SK-N-SH (cell line): ENCODE results near the gene SEMA3C.

Experiments used
- EP300 ChIP-seq, 2 experiments: IDR thresholded peaks; 2 replicates each; pipeline versions ENCODE4 v1.4.0 to v1.6.1; 2012; ENCODE audit warnings: borderline replicate concordance in 1 of 2, low read depth in 1 of 2, low read length in 1 of 2
- EZH2phosphoT487 ChIP-seq: fragments of 200-600 bp; sonication (generic); IDR thresholded peaks from 2 replicates; pipeline ENCODE4 v1.6.1; 2017; ENCODE audit warnings: low read depth, mixed run types, mild to moderate bottlenecking, antibody characterized with exemption, moderate library complexity, borderline replicate concordance
- MEF2A ChIP-seq: IDR thresholded peaks from 2 replicates; pipeline ENCODE4 v1.4.0; 2012; ENCODE audit warnings: low read depth, borderline replicate concordance
- POLR2AphosphoS5 ChIP-seq: IDR thresholded peaks from 2 replicates; pipeline ENCODE4 v1.6.1; 2012; ENCODE audit warnings: low read depth, low read length
- TEAD4 ChIP-seq: IDR thresholded peaks from 2 replicates; pipeline ENCODE4 v1.4.0; 2012; ENCODE audit warnings: mild to moderate bottlenecking, borderline replicate concordance; ENCODE audit not compliant: insufficient read depth
- TF ChIP-seq, protein P1 (sequence below): fragments of 200-600 bp; sonication (generic); IDR thresholded peaks from 2 replicates; pipeline ENCODE4 v1.6.1; 2017; ENCODE audit warnings: antibody characterized with exemption, mild to moderate bottlenecking, moderate library complexity
- TF ChIP-seq, protein P2 (sequence below): IDR thresholded peaks from 2 replicates; pipeline ENCODE4 v1.6.1; 2012; ENCODE audit warnings: mild to moderate bottlenecking, low read depth, low read length, moderate library complexity
- TF ChIP-seq, protein P3 (sequence below): IDR thresholded peaks from 2 replicates; pipeline ENCODE4 v1.4.0; 2012; ENCODE audit warnings: low read depth, borderline replicate concordance
- TF ChIP-seq, protein P4 (sequence below): fragments of 150-350 bp; IDR thresholded peaks from 2 replicates; pipeline ENCODE4 v1.6.1; 2016; ENCODE audit warnings: mild to moderate bottlenecking, low read depth, low read length

DNA sequence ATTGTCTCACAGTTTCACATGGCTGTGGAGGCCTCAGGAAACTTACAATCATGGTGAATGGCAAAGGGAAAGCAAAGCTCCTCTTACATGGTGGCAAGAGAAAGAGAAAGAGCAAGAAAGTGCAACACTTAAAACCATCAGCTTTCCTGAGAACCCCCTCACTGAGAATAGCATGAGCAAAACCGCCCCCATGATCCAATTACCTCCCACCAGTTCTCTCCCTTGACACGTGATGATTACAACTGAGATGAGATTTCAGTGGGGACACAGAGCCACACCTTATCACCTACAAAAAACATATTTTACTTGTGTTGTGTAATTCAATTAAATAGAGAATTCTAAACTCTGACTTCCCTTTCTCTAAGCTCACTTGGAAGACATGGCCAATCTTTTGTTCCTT is 80.2 kb downstream of the SEMA3C start:
- TF ChIP-seq EP300 (IDR thresholded peaks at IDR 0.05; ENCODE audit: borderline replicate concordance in 1 of 2, low read depth in 1 of 2, low read length in 1 of 2), result no peak
- TF ChIP-seq, protein P1, sequence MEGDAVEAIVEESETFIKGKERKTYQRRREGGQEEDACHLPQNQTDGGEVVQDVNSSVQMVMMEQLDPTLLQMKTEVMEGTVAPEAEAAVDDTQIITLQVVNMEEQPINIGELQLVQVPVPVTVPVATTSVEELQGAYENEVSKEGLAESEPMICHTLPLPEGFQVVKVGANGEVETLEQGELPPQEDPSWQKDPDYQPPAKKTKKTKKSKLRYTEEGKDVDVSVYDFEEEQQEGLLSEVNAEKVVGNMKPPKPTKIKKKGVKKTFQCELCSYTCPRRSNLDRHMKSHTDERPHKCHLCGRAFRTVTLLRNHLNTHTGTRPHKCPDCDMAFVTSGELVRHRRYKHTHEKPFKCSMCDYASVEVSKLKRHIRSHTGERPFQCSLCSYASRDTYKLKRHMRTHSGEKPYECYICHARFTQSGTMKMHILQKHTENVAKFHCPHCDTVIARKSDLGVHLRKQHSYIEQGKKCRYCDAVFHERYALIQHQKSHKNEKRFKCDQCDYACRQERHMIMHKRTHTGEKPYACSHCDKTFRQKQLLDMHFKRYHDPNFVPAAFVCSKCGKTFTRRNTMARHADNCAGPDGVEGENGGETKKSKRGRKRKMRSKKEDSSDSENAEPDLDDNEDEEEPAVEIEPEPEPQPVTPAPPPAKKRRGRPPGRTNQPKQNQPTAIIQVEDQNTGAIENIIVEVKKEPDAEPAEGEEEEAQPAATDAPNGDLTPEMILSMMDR, result no peak
- no peak for TF ChIP-seq TEAD4
- TF ChIP-seq, protein P2, sequence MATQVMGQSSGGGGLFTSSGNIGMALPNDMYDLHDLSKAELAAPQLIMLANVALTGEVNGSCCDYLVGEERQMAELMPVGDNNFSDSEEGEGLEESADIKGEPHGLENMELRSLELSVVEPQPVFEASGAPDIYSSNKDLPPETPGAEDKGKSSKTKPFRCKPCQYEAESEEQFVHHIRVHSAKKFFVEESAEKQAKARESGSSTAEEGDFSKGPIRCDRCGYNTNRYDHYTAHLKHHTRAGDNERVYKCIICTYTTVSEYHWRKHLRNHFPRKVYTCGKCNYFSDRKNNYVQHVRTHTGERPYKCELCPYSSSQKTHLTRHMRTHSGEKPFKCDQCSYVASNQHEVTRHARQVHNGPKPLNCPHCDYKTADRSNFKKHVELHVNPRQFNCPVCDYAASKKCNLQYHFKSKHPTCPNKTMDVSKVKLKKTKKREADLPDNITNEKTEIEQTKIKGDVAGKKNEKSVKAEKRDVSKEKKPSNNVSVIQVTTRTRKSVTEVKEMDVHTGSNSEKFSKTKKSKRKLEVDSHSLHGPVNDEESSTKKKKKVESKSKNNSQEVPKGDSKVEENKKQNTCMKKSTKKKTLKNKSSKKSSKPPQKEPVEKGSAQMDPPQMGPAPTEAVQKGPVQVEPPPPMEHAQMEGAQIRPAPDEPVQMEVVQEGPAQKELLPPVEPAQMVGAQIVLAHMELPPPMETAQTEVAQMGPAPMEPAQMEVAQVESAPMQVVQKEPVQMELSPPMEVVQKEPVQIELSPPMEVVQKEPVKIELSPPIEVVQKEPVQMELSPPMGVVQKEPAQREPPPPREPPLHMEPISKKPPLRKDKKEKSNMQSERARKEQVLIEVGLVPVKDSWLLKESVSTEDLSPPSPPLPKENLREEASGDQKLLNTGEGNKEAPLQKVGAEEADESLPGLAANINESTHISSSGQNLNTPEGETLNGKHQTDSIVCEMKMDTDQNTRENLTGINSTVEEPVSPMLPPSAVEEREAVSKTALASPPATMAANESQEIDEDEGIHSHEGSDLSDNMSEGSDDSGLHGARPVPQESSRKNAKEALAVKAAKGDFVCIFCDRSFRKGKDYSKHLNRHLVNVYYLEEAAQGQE, result no peak
- TF ChIP-seq POLR2AphosphoS5, result no peak
- TF ChIP-seq, protein P3, sequence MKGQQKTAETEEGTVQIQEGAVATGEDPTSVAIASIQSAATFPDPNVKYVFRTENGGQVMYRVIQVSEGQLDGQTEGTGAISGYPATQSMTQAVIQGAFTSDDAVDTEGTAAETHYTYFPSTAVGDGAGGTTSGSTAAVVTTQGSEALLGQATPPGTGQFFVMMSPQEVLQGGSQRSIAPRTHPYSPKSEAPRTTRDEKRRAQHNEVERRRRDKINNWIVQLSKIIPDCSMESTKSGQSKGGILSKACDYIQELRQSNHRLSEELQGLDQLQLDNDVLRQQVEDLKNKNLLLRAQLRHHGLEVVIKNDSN, result no peak
- TF ChIP-seq EZH2phosphoT487, result no peak
- TF ChIP-seq, protein P4, sequence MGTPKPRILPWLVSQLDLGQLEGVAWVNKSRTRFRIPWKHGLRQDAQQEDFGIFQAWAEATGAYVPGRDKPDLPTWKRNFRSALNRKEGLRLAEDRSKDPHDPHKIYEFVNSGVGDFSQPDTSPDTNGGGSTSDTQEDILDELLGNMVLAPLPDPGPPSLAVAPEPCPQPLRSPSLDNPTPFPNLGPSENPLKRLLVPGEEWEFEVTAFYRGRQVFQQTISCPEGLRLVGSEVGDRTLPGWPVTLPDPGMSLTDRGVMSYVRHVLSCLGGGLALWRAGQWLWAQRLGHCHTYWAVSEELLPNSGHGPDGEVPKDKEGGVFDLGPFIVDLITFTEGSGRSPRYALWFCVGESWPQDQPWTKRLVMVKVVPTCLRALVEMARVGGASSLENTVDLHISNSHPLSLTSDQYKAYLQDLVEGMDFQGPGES, result no peak
- no peak for TF ChIP-seq MEF2A
